Measurements from ENCODE around the gene ASIC2. TPM values are rescaled to one million over a fixed set of nuclear protein-coding genes. Genes with fewer than 3 reads are reported as not detected.
A peak's percentile ranks its signal among the peaks of the same experiment; 100 is the strongest.

ASIC2 gene
- polyA plus RNA-seq (2012; ENCODE audit: insufficient read depth, insufficient read length): not detected

- no peak within 1 kb of the TSS for H3K4me3 ChIP-seq (ENCODE audit: low read length)
Measured at GRCh38 chr17:33292981-33293867, at the start of gene ASIC2. Gene ASIC2, minus strand, starts transcription at chr17:33293295.

GRCh38 chr17:33342025-33342424 is 48.9 kb upstream of the ASIC2 start:
- DNase-seq (ENCODE audit: low read depth, low spot score): no peak
- H3K4me3 ChIP-seq (ENCODE audit: low read length): no peak overlapping the region

More at GRCh38 chr17:33292981-33293867, at the start of gene ASIC2:
- DNase-seq (ENCODE audit: low read depth, low spot score): no peak

- no peak for DNase-seq (ENCODE audit: low read depth, low spot score)
- no peak overlapping the region for H3K4me3 ChIP-seq (ENCODE audit: low read length)
Measured at GRCh38 chr17:33338242-33338641, 45.1 kb upstream of the ASIC2 start.

- DNase-seq (ENCODE audit: low read depth, low spot score): no peak
- H3K4me3 ChIP-seq (ENCODE audit: low read length): no peak overlapping the region
Measured at GRCh38 chr17:33335491-33336173, 42.5 kb upstream of the ASIC2 start.

GRCh38 chr17:33334703-33335102 is 41.6 kb upstream of the ASIC2 start:
- no peak overlapping the region for H3K4me3 ChIP-seq (ENCODE audit: low read length)

GRCh38 chr17:33330877-33331276 is 37.8 kb upstream of the ASIC2 start:
- no peak for DNase-seq (ENCODE audit: low read depth, low spot score)
- no peak overlapping the region for H3K4me3 ChIP-seq (ENCODE audit: low read length)

More at GRCh38 chr17:33334703-33335102, 41.6 kb upstream of the ASIC2 start:
- no peak for DNase-seq (ENCODE audit: low read depth, low spot score)

- no peak overlapping the region for H3K4me3 ChIP-seq (ENCODE audit: low read length)
- no peak for DNase-seq (ENCODE audit: low read depth, low spot score)
Measured at GRCh38 chr17:33328129-33328528, 35.0 kb upstream of the ASIC2 start.

GRCh38 chr17:33324736-33325135 is 31.6 kb upstream of the ASIC2 start:
- H3K4me3 ChIP-seq (ENCODE audit: low read length): no peak overlapping the region
- no peak for DNase-seq (ENCODE audit: low read depth, low spot score)

GRCh38 chr17:33322063-33322462 is 29.0 kb upstream of the ASIC2 start:
- no peak for DNase-seq (ENCODE audit: low read depth, low spot score)
- no peak overlapping the region for H3K4me3 ChIP-seq (ENCODE audit: low read length)

GRCh38 chr17:33318241-33318640 is 25.1 kb upstream of the ASIC2 start:
- no peak for DNase-seq (ENCODE audit: low read depth, low spot score)
- H3K4me3 ChIP-seq (ENCODE audit: low read length): no peak overlapping the region

GRCh38 chr17:33316746-33317145 is 23.7 kb upstream of the ASIC2 start:
- DNase-seq (ENCODE audit: low read depth, low spot score): no peak
- H3K4me3 ChIP-seq (ENCODE audit: low read length): no peak overlapping the region

GRCh38 chr17:33310296-33310695 is 17.2 kb upstream of the ASIC2 start:
- DNase-seq (ENCODE audit: low read depth, low spot score): no peak

GRCh38 chr17:33303254-33303653 is 10.2 kb upstream of the ASIC2 start:
- H3K4me3 ChIP-seq (ENCODE audit: low read length): no peak overlapping the region
- DNase-seq (ENCODE audit: low read depth, low spot score): no peak

More at GRCh38 chr17:33310296-33310695, 17.2 kb upstream of the ASIC2 start:
- H3K4me3 ChIP-seq (ENCODE audit: low read length): no peak overlapping the region

GRCh38 chr17:33302394-33302793 is 9.3 kb upstream of the ASIC2 start:
- no peak overlapping the region for H3K4me3 ChIP-seq (ENCODE audit: low read length)
- peak; percentile 40 for DNase-seq (ENCODE audit: low read depth, low spot score)

GRCh38 chr17:33300241-33300640 is 7.1 kb upstream of the ASIC2 start:
- H3K4me3 ChIP-seq (ENCODE audit: low read length): no peak overlapping the region
- DNase-seq (ENCODE audit: low read depth, low spot score): no peak

GRCh38 chr17:33299115-33299514 is 6.0 kb upstream of the ASIC2 start:
- H3K4me3 ChIP-seq (ENCODE audit: low read length): no peak overlapping the region
- DNase-seq (ENCODE audit: low read depth, low spot score): no peak

GRCh38 chr17:33297643-33298042 is 4.5 kb upstream of the ASIC2 start:
- no peak overlapping the region for H3K4me3 ChIP-seq (ENCODE audit: low read length)
- no peak for DNase-seq (ENCODE audit: low read depth, low spot score)

- no peak for DNase-seq (ENCODE audit: low read depth, low spot score)
- H3K4me3 ChIP-seq (ENCODE audit: low read length): no peak overlapping the region
Measured at GRCh38 chr17:33294994-33295393, 1.9 kb upstream of the ASIC2 start.

GRCh38 chr17:33292201-33292980 is 704 bp downstream of the ASIC2 start:
- no peak for DNase-seq (ENCODE audit: low read depth, low spot score)

More at GRCh38 chr17:33292201-33292980, 704 bp downstream of the ASIC2 start:
- H3K4me3 ChIP-seq (ENCODE audit: low read length): no peak overlapping the region

Data from Jurkat, Clone E6-1 (cell line).